C4-2B (cell line): ENCODE results near the gene FITM1.

Experiments used
- CTCF ChIP-seq: fragments of 450-650 bp; conservative IDR thresholded peaks from 2 replicates; pipeline ENCODE4 v1.5.1; 2017; ENCODE audit warnings: mild to moderate bottlenecking
- ZFX ChIP-seq: fragments of 450-650 bp; IDR thresholded peaks from 2 replicates; pipeline ENCODE4 v1.6.1; 2017

DNA sequence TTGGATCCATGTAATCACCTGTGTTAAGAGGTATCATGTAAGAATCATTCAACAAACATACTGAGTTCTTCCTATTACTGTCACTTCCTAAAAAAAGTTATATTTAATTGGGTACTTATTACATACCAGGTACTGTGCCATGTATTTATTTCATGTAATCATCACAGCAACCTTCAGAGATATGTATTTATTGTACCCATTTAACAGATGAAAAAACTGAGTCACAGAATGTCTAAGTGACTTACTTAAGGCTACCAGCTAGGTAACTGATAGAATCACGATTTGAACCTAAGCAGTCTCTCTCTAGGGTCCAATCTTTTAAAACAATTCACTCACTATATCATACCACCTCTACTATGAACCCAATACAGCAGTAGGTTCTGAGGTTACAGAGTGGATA, 14.0 kb downstream of the FITM1 start:
- TF ChIP-seq CTCF (no peak), ZFX (no peak)
